Superior temporal gyrus (tissue), 1 donor: Measurements from ENCODE around the gene SMARCC1.

Source experiments
- DNase-seq: peaks from one replicate; pipeline ENCODE4 v3.0.0-alpha.2; 2016; ENCODE audit errors: extremely low spot score

SMARCC1 gene

DNA sequence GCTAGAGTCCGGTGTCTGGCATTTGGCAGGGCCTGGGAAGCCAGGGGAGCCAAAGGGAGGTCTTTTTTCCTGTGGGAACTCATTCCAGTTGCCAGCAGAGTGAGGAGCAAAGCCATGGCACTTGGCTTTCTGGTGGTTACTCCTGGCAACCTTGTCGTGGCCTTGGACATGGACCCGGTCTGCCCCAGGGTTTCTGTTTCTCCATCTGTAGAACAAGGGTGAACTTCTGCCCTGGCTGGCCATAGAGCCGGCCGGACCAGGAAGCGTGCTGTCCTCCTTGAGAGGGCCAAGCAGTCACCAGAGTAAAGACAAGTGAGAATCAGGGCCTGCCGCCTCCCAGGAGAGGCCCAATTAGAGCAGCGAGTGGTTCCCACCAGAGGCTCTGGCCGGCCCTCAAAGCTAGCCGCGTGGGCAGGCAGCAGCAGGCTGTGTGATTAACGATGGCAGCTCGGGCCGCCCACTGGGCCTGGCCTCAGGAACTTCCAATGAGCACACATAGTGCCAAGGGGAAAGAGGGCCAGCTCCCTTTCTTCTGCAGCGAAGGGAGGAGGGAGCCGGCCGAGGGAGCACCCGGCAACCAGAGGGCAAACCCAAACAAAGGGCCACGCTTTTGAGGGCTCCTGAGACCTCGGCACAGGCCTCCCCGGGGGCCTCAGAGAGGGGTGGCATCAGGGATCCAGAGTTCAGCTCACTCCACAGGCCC lies 239.1 kb downstream of the SMARCC1 start:
- peak; percentile 19 for DNase-seq

DNA sequence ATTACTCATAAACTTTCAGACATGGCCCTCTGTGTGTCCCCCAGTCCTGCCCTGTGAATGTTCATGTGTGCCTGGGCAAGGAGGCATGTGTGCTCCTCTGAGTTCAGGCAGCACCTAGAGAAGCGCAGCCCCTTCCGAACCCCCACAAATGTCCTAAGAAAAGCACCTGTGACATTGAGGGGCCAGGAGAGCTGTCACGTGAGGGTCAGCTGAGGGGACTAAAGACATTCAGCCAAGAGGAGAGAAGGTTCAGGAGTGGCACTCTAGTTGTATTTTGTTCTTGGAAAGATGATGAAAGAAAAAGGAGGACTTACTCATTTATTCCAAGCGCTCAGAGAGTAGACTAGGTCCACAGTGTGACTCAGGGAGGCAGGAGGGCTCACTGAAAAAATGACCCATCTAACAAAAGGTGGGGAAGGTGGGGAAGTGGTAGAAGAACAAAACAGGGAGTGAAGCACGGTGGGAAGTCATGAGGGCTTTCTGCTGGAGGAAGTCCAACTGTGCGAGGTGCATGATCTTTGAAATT lies 240.0 kb downstream of the SMARCC1 start:
- DNase-seq: no peak

DNA sequence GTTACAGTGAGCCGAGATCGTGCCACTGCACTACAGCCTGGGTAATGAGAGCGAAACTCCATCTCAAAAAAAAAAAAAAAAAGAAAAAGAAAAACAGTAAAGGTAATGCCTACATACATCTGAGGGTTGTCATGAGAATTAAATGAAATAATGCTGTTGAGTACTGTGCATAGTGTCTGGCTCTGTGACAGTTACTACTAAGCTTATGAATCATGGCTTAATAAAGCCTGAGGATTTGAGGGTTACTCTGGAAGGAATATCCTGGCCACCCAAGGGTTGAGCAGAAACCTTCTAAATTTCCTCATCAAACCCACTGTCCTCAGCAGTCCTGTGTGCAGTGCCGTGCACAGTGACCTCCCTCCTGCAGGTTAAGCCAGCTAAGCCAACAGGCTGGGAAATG lies 241.4 kb downstream of the SMARCC1 start:
- no peak for DNase-seq

DNA sequence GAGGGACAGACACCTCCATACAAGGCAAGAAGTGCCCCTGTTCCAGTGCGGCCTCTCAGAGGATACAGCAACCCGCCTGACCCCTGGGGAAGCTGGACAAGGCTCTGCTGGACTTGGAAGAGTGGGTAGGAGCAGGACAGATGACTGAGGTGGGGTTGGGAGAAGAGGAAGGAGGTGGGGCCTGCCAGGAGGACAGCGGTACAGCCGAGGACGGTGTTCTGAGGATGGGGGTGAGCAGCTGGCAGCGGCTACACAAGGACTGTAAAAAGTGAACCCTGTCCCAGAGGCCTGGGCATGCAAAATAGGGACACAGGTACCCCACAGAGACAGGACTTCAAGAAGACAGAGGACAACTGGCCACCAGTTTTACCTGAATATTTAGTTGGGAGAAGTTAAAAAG lies 244.7 kb downstream of the SMARCC1 start:
- no peak for DNase-seq

DNA sequence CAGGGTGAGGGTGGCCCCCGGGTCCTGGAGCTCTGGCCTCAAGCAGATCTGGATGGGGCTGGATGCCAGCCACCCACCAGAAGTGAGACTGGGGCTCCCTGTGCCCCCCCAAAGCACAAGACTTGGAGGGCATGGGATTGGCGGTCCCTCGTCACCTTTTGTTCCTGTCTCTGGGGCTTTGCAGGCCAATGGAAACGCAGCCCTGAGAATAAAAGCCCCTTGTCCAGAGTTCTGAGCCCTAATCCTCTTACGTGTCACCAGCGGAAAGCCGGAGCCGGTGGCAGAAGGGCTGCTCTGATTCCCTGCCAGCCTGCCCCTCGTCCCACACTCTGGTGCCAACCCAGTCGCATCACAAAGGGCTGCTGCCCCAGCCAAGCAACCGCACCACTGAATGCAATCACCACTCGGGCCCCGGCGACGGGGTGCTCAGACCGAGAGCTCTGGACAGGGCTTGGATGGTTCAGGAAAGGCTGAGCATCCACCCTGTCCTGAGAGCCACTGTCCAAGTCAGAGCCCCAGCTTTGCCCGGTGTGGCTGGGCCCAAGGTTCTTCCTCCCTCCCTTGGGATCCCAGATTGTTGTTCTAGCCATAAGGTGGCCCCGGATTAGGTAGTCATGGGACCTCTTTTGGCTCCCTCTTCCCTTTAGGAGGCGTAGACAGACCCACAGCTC lies 245.3 kb downstream of the SMARCC1 start:
- peak; percentile 45 for DNase-seq
